ENCODE data around the gene IVD.

- TF ChIP-seq CTCF (IDR thresholded peaks at IDR 0.05), result no peak
- TF ChIP-seq GABPA (IDR thresholded peaks at IDR 0.05; ENCODE audit: low read depth), result no peak
These were observed 25.7 kb upstream of the IVD start for GRCh38 chr15:40379853-40380252.

Measured in SK-N-SH (cell line).